UCSD-AML1 (cell line): ENCODE measurements around the gene AOPEP.

Experiments used
- DNase-seq: peaks from one replicate; lab custom pipeline; 2025; ENCODE audit not compliant: unreplicated experiment; lab: John Stamatoyannopoulos, UW

AOPEP gene

DNA sequence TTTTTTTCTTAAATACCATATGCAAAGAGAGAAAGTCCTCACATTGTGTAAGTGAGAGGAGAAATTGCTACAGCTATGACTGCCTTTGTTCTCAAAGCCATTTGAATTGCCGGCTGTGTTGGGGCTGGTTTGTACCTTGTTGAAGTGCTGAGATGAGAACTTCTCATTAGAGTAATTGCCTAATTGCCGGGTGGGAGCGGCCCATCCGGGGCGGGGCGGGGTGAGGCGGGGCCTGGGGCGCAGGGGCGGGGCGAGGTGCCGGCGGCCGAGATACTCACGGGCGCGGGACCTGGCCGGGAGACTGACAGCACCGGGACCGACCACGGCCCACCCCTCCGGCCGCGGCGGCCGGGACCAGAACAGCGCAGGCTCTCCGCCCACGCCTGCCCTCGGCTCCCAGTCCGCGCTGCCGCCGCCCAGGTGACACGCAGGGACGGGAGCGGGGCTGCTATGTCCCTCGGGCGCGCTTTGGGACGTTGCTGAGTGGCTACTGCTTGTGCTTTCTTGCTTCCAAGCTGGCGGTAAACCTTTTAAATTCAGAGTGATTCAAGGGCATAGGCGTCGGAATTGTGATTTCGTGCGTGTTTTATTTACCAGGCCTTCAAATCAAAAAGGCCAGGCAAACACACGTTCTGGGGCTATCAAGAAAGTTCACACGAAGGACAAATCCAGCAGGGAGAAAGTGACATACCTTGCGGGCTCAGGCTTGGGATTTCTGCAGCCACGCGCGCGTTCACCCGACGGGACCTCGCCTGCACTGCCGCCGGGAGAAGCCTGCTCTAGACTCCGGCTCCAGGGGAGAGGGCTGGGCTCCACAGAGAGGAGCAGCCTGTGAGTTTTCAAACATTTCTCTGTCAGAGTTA, 322.0 kb downstream of the AOPEP start:
- peak; percentile 39 for DNase-seq

DNA sequence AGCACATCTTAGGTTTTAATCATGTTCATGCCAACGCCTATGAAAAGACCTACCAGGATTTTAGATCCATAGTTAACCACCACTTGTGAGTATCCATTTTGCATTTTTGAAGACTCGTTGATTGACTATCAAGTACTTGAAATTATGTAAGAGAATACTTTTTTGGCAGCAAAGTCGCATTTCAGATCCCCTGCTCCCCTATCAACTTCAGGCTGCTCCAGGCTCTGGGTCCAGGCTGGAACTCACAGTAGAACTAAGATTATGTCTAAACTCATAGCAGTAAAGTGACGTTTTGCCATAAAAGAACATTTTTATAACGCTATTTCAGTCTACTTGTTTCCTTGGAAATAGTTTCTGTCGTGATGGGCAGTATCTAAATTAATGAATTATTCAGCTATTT, 323.3 kb downstream of the AOPEP start:
- DNase-seq = no peak

DNA sequence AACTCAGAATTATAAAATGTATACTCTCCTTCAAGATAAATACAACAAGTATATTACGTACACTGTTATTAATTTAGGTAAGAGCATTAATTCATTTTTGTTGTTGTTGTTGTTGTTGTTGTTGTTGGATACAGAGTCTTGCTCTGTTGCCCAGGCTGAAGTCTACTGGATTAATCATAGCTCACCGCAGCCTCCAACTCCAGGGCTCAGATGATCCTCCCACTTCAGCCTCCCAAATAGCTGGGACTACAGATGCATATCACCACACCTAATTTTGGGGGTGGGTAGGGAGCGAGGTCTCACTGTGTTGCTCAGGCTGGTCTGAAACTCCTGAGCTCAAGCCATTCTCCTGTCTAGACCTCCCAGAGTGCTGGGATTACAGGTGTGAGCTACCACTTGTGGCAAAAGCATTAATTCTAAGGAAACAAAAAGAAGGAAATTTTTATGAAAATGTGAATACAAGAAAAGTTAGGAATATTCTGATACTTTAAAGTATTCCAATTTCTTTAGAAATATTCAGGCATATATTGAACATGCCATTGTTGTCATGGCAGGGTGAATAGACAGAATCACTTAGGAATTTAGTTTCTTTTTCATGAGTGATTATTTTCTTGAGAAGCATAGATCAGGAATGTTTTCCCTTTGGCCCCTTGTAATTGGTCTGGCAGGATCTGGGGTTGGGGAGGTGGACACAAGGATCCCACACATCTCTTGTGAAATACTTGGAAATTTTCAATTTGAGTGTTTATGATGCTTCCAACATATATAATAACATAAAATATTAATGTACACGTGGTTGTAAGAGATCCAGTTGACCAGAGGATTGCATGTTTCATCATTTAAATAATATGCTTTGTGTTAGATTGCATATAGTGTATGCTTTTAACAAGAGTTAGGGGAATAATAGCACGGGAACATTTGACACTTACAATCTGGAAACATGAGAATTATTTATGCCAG, 327.4 kb downstream of the AOPEP start:
- no peak for DNase-seq

DNA sequence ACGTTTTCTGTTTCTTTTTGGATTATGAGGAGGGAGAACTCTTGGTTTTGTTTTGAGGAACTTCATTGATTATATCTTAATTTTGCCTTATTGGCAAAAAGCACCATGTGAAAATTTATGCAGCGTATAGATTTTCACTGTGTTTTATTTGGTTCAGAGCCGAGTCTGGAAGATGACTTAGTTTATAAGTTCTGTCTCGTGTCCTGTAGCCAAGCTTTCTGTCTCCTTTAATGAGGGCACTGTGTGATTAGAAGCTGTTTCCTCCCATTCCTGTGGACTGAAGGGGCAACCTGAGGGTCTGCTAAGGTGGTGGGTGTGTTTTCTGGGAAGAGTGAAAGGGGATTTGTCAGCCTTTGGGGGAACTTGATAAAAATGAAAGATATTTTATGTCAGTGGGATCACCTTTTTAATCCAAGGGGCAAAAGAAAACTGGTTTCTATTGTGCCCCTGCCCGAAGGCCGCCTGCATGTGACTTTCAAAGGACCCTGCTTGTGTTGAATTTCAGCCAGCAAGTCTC, 328.9 kb downstream of the AOPEP start:
- no peak for DNase-seq

DNA sequence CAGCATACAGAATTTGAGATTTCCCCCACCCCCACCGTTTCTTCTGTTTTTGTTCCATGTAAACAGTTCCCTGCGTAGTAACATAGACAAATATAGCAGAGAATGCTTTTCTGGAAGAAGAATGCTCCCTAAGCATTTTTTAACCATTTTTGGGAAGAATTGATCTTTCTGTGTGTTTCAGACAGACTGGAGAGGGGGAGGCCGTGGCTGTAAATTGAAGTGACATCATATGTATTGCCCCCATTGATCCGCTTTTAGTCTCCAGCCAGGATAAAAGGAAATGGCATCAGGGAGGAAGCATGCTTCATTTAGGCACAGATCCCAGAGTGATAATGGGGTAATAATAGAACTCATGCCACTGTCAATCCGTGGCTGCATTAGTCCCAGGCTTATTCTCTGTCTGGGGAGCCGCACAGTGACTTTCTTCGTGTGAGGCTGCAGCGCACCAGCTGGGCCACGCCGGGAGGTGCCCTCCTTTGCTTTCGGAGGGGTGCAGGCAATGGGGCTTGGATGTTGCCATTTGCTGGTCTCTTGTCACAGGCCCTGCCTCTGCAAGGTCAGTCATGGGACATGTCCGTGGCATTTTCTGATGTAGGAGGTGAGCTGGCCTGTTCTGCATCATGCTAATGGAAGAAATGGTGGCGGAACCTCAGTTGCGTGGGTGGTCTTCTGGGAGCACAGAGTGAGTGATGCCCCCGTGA, 329.5 kb downstream of the AOPEP start:
- DNase-seq = no peak

DNA sequence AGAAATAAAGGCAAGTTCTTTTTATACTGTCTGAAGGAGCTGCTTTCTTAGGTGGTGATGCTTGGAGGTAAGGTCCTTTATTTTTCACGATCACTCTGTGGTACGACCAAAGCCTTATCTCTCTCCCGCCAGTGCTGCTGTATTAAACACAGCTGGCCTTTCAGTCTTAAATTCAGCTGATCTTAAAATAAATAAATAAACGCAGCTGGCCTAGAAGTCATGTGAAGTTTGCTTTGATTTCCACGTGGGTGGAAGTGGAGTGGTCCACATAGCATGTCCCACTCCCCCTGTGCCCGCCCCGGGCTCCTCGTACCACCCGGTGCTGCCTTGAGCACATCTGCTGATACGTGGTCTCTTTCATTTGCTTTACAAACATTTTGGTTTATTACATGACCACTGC, 330.6 kb downstream of the AOPEP start:
- no peak for DNase-seq

DNA sequence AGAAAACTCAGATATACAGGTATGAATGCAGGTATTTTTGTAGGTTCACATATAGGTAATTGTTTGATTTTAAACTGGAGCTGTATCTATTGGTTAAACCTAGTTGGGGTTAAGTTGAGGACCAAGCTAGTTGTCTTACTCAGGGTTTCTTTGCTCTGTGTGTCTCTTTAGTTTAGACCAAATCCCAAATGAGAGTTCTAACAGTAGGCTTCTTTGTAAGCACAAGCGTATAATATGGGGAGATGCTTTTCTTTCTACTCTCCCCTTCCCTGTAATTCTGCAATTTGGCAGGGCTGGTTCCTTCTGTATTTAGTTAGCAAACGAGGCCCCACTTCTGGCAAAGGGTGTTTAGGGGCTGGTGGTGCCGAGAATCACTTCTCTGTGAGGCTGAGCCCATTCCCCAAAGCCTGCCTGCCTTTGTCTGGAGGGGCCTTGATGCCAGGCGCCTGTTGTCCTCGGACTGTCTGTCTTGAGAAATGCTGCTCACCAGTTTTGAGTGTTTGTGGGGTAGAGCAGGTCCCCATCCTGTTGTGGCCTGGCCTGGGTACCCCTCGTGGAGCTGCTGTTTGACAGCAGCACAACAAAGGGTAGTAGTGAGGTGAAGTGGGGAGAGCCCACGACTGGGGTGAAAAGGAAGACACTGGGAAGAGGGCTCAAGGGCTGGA, 331.8 kb downstream of the AOPEP start:
- no peak for DNase-seq

DNA sequence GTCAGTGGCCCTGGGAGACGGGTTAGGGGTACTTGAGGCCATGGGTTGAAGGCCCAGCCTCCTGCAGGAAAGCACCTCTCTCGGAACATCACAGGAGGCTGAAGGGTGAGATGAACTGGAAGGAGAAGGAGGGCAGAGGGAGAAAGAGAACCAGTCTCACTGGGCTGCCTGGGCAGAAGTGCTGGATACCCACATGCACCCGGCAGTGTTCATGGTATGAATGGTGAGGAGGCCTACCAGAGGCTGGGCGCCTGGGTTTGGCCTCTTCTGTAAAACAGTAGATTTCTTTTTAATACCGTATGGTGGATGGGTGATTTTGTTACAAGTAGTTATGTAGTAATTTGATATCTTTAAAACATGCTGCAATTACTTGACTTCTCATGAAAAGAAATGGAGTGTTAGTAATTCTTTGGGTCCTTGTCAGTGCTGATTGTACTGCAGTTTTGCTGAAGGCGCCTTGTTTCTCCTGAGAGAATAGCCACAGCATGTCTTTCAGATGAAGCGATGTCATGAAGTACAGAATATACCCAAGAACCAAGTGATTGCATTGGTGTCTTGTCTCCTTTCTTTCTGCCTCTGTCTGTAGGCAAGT, 332.4 kb downstream of the AOPEP start:
- DNase-seq = no peak

DNA sequence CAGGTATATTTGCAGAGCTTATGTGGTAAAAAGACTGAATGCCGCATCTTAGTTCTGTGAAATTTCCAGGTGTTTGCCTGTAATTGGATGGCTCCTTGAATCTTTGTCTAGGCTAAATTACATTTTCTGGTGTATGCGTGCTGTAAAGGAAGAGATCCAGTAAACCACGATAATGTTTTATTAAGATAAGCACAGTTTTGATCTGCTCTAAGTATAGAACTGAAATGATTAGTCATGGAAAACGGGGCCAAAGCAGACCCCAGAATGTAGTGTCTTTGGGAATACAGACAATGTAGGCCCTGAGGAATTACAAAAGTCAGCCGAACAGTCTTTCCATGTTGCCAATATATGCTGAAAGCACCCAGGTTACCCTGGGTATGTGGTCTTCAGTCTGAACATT, 333.7 kb downstream of the AOPEP start:
- no peak for DNase-seq

DNA sequence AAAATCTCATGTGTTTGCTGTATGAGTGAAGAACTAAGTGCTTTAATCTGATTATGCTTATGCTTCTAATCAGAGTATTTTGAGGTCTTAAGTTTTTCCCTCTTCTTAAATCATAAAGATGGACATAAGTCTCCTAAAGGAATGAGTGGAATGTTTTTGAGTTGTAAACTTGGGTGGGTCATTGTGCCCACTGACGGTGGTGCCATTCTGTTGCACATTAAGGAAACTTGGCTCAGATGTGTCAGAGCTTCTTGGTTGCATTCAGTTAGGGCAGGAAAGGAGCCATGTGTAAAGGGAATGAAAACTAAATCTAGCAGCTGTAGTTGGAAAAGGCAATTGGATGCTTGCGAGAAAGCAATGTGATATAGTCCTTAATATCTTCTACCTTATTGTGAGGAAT, 334.4 kb downstream of the AOPEP start:
- no peak for DNase-seq

DNA sequence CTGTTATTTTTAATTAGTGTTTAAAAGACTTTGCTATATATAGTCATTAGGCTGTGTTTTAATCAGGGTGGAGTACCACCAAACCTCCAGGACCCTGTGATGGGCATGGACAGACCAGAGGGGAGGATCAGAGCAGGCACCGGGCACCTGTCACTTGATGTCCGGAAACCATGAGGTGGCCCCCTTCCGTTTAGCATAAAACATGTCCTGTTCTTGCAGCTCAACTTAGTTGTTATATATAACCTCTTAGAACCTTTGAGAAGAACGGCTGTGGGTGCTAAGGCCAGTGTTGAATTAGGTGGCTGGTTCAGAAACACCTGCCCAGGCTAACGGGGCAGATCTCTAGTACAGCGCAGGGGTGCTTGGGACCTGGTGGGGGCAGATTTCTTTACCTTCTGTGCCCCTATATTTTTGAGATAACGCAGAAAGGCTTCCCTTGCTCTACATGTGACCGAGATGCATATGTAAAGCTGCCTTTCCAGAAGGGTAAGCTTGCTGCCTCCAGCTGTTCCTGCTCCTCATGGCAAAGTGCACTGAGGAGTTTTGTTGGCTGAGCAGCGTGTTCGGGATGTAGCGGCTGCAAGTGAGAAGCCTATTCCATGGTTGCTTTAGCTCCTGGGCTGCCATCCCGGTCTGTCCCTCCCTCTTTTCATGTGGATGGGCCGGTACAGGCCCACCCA, 335.6 kb downstream of the AOPEP start:
- no peak for DNase-seq

DNA sequence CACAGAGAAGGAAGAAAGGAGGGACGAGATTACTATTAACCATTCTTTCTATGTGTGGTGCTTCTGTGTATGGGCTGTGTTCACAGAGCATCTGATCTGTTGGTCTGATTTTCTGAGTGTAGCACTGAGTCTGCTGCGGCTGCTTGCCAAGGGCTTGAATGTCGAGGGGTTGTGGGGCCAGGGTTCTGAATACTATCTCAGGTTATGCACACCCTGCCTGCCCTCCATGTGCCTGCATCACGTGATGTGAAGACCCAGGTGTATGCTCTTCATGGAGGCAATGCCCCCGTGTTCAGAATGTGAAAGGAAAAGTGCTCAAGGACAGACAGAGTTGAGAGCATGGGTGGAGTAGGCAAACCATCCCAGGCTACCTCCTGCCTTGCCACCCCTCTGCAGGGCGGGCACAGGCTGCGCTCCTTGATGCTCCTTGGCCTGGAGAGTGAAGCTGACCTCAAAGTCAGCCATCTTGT, 336.1 kb downstream of the AOPEP start:
- DNase-seq = no peak

DNA sequence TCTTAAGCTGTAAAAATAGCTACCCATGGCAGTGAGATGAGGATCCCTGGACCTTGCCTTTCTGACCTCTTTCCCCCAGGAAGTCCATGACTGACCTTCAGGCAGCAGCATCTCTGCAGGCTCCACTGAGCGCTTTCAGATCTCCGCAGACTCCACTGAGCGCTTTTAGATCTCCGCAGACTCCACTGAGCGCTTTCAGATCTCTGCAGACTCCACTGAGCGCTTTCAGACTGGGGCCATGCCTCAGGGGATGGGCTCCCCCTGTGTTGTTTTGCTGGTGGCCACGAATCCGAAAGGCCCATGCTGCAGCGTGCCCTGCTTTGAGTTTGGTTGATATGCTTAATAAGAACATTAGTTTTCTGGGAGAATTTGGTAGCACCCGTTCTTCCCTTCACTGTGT, 336.8 kb downstream of the AOPEP start:
- DNase-seq = no peak

DNA sequence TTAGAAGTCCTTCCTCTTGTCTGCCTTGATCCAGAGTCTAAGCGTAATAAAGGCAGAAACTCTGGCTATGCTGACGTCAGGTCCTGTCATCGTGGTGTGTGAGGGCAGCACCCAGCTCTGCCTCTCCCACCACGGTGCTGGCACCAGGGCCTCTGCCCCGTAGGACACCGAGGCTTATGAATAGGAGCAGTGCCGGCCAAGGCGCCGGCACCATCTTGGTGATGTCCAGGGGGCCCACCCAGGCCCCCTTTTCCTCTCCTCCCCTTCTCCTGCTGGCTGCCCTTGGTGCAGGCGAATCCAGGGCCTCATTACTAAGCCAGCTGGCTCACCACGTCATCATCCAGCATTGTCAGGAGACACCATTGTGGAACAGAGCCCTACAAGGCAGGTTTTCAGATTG, 338.7 kb downstream of the AOPEP start:
- DNase-seq = no peak

DNA sequence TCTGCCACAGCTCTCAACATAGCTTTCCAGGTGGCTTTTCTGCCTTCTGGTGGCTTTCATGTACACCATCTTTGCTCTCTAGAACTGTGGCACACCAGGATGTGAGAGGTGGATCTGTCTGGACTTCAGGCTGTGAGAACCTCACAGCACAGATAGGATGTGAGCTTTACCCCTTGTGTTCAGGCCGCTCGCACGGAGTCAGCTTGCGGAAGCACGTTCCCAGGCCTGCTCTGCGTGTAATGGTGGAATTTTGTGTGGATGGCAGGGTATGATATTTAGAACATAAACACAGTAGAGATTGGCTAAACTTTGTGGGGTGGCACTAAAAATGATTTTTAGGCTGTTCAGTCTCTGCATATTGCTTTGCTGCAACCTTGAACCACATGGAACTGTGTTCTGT, 340.6 kb downstream of the AOPEP start:
- no peak for DNase-seq

DNA sequence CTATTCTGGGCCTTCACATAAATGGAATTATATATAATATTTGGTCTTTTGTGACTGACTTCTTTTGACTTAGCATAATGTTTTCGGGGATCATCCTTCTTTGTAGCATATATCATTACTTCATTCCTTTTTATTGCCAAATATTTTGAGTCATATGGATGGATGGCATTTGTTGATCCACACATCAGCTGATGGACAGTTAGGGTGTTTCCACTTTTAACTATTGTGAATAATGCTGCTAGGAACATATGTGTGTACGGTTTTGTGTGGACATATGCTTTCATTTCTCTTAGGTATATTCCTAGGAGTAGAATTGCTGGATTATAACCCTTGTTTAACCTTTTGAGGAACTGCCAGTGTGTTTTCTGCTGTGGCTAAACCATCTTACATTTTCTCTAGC, 341.4 kb downstream of the AOPEP start:
- DNase-seq = no peak

DNA sequence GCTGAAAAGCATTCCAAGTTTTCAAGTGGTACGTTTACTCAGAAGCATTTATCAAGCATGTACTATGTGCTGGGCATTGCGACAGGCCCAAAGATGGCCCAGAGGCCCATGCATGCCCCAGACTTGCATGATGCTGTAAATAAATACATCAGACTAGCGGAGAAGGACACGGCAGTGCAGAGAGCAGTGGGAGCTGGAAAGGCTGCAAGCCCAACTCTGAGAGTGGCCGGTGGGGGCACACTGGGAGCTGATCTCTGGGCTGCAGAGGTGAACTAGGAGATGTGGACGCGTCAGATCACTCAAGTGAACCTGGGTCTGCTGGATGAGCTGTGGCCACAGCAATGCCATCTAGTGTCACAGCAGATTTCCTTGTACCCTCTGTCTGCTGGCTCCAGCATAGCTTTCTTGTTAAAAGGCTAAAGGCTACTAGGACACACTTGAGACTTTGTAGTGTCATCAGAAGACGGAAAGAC, 344.1 kb downstream of the AOPEP start:
- DNase-seq = no peak

DNA sequence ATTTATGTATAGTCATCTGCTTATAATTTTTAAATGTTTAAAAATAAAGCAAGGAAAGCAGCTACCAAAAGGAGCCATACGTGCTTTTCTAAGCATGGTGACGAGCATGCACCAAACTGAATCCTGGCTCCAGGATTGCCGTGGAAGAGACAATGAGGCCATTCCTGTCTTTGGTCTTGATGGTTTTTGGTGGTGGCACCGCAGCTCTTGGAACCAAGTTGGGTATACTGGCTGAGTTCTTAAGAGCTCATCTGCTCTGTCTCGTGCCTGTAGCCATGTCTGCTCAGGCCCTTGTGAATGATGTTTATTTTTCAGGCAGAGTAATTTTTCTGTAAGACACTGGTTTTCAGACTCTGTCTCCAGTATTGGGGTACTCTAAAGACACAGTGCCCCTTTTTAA, 345.0 kb downstream of the AOPEP start:
- DNase-seq = no peak

DNA sequence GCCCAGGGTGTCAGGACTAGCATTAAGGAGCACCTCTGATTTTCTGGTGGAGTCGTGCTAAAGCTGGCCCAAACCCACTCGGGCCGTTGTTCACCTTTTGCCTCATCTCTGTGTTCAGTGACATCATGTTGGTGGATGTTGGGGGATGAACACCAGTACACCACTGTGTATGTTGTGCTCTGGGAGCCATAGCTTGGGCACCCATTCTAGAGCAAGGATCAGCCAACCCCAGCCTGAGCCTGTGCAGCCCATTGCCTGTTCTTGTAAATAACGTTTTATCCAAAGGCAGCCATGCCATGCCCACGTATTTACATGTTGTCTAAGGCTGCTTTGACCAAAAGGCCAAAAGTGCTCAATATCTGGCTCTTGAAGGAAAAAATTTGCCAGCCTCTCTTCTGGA, 345.4 kb downstream of the AOPEP start:
- no peak for DNase-seq
